Endothelial cell of umbilical vein (primary cell): Measurements from ENCODE around the gene MARS1.

ENCODE experiments used
- CTCF ChIP-seq, 2 donors: IDR thresholded peaks; 1 replicate in 1 of 2; 2 replicates in 1 of 2; pipeline ENCODE4 v1.5.1; 2011; ENCODE audit warnings: low read length in 2 of 2, mild to moderate bottlenecking in 2 of 2, moderate library complexity in 2 of 2, control low read depth in 1 of 2, inconsistent platforms in 1 of 2, low read depth in 1 of 2; ENCODE audit not compliant: insufficient read depth in 1 of 2; ENCODE audit errors: extremely low read depth in 1 of 2
- MYC ChIP-seq: IDR thresholded peaks from one replicate; pipeline ENCODE4 v1.6.1; 2011; ENCODE audit warnings: mild to moderate bottlenecking, low read depth, low read length

- no peak for TF ChIP-seq CTCF (IDR thresholded peaks at IDR 0.05; ENCODE audit: extremely low read depth in 1 of 2, insufficient read depth in 1 of 2, low read depth in 1 of 2, low read length in 2 of 2)
- TF ChIP-seq MYC = no peak
These were observed 9.6 kb downstream of the MARS1 start for GRCh38 chr12:57497223-57498131.
